ENCODE measurements around the gene TXLNG. TPM values are rescaled to one million over a fixed set of nuclear protein-coding genes. Genes with fewer than 3 reads are reported as not detected.

Gene TXLNG
- total and polyA plus RNA-seq, 2 of the 13 experiments (the other 11 are each of a cell fraction or from before 2014, with no cell fraction given) = 13.1 to 15.5 TPM

GRCh38 chrX:16745659-16746058 lies 40.6 kb upstream of the TXLNG start (continued):
- TF ChIP-seq, protein P1, sequence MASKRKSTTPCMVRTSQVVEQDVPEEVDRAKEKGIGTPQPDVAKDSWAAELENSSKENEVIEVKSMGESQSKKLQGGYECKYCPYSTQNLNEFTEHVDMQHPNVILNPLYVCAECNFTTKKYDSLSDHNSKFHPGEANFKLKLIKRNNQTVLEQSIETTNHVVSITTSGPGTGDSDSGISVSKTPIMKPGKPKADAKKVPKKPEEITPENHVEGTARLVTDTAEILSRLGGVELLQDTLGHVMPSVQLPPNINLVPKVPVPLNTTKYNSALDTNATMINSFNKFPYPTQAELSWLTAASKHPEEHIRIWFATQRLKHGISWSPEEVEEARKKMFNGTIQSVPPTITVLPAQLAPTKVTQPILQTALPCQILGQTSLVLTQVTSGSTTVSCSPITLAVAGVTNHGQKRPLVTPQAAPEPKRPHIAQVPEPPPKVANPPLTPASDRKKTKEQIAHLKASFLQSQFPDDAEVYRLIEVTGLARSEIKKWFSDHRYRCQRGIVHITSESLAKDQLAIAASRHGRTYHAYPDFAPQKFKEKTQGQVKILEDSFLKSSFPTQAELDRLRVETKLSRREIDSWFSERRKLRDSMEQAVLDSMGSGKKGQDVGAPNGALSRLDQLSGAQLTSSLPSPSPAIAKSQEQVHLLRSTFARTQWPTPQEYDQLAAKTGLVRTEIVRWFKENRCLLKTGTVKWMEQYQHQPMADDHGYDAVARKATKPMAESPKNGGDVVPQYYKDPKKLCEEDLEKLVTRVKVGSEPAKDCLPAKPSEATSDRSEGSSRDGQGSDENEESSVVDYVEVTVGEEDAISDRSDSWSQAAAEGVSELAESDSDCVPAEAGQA (IDR thresholded peaks at IDR 0.05; ENCODE audit: low read depth) = no peak
- TF ChIP-seq, protein P1 (CRISPR knock-in tag; IDR thresholded peaks at IDR 0.05; ENCODE audit: borderline replicate concordance) = no peak
- TF ChIP-seq ZNF549 (CRISPR knock-in tag; IDR thresholded peaks at IDR 0.05) (no peak), NFKB2 (CRISPR knock-in tag; IDR thresholded peaks at IDR 0.05; ENCODE audit: borderline replicate concordance) (no peak), MIXL1 (CRISPR knock-in tag; IDR thresholded peaks at IDR 0.05) (0 out of 2 replicates have a peak, but pooled peaks have one; percentile 19), SKIL (CRISPR knock-in tag; IDR thresholded peaks at IDR 0.05; ENCODE audit: borderline replicate concordance) (peak; percentile 72; the same call in 1 of the 2 replicates), ZGPAT (CRISPR knock-in tag; IDR thresholded peaks at IDR 0.05) (peak; percentile 51; the same call in 1 of the 2 replicates), THAP9 (CRISPR knock-in tag; IDR thresholded peaks at IDR 0.05; ENCODE audit: borderline replicate concordance) (no peak), ZNF891 (CRISPR knock-in tag; IDR thresholded peaks at IDR 0.05) (no peak), ZNF350 (CRISPR knock-in tag; IDR thresholded peaks at IDR 0.05; ENCODE audit: borderline replicate concordance, low read depth) (no peak), SIN3B (IDR thresholded peaks at IDR 0.05; ENCODE audit: low read length) (no peak), RCOR2 (CRISPR knock-in tag; IDR thresholded peaks at IDR 0.05) (0 out of 2 replicates have a peak, but pooled peaks have one; percentile 27), ZNF180 (CRISPR knock-in tag; IDR thresholded peaks at IDR 0.05; ENCODE audit: borderline replicate concordance, low read depth) (no peak), FOXA3 (CRISPR knock-in tag; IDR thresholded peaks at IDR 0.05) (peak; percentile 72), XBP1 (CRISPR knock-in tag; IDR thresholded peaks at IDR 0.05) (no peak), AKAP8 (CRISPR knock-in tag; IDR thresholded peaks at IDR 0.05) (no peak)
- TF ChIP-seq, protein P2, sequence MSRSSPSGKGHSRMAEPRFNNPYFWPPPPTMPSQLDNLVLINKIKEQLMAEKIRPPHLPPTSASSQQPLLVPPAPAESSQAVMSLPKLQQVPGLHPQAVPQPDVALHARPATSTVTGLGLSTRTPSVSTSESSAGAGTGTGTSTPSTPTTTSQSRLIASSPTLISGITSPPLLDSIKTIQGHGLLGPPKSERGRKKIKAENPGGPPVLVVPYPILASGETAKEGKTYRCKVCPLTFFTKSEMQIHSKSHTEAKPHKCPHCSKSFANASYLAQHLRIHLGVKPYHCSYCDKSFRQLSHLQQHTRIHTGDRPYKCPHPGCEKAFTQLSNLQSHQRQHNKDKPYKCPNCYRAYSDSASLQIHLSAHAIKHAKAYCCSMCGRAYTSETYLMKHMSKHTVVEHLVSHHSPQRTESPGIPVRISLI (CRISPR knock-in tag; IDR thresholded peaks at IDR 0.05; ENCODE audit: borderline replicate concordance) = peak; percentile 87
